Activated CD4-positive, alpha-beta T cell treated with anti-CD3 and anti-CD28 coated beads, Interleukin-10, Interleukin-2, amounts not matched to agents 100 ng/mL and 50 ng/mL, durations not matched to agents 16 hours and 8 hours (primary cell): ENCODE results near the gene SEPSECS.

Source experiments
- DNase-seq: peaks from one replicate; pipeline ENCODE4 v3.0.0-alpha.2; 2020

Gene SEPSECS

GRCh38 chr4:25078523-25078922, 81.7 kb downstream of the SEPSECS start:
- DNase-seq = no peak

DNA sequence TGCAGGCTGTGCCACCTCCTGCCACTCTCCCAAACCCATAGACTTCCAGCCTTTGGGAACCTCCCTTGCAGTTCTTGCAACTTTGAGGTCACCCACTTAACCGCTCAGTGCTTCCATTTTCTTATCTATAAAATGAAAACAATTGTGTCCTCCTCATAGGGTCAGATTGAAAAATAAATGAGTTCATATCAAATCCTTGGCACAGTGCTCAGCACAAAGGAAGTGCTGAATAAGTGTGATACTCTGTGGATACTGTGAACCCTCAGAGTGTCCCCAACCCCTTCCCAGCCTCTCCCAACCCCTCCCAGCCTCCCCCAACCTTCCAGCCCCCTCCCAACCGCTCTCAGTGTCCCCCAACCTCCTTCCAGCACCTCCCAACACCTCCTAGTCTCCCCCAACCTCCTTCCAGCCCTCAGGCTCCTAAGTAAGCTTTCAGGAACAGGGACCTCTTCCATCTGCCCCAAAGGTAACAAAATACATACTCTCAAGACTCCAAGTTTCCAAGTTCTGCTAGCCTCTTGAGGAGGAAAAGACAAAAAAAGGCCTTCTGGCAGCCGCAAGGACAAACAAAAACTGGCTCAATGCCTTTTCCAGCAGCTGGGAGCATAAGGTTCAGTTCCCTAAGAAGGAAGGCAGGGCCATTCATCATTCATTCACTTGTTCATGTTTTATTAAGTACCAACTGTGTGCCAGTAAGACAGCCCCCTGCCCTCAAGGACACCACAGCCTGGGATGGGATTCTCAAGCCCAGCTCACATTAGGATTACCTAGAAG, 83.4 kb downstream of the SEPSECS start:
- DNase-seq = no peak

GRCh38 chr4:25075851-25076250, 84.4 kb downstream of the SEPSECS start:
- DNase-seq = no peak

DNA sequence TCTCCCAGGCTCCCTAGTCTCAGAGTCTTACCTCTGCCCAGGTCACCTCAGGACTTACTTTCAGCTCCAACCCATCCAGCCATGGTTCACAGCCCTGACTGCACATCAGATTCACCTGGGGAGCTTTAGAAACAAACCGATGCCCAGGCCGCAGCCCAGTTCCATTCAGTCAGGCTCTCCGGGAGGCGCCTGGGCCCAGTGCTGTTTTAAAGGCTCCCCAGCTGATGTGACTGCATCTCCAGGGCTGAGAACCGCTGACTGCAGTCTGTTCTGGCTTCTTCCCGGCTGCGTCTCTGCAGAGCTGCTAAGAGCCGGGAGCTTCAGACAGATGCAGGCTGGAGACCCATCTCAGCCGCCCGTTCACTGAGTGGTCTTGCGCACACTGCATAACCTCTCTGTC, 85.1 kb downstream of the SEPSECS start:
- DNase-seq = no peak

DNA sequence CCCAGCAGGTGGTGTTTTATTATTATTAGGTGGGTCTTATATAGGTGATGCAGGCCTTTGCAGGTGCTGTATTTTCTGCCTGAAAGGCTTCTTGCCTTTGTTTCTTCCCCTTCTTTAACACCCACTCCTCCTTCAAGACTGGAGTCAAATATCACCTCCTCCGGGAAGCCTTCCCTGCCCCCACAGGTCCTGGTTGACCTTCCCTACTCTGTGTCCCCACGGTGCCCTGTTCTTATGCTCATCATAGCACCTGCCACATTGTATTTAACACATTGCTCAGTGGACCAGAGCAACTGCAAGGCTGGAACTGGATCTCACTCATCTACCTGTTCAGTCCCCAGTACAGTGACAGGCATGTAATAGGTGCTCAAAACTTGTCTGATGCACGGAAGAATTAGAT, 89.7 kb downstream of the SEPSECS start:
- no peak for DNase-seq
